GM06990 (cell line): Measurements from ENCODE around the gene ATP5PO.

ENCODE experiments used
- DNase-seq: peaks from one replicate; pipeline ENCODE4 v3.0.0-alpha.2; 2011; ENCODE audit not compliant: insufficient read length; ENCODE audit errors: extremely low read depth
- H3K27me3 ChIP-seq: replicated peaks from 2 replicates; pipeline ENCODE4 v1.6.0; 2011; ENCODE audit warnings: low read length; ENCODE audit not compliant: control insufficient read depth, insufficient read depth
- H3K36me3 ChIP-seq: 2 replicates; pipeline ENCODE4 v1.5.1; 2011; ENCODE audit warnings: low read length; ENCODE audit not compliant: control insufficient read depth, insufficient read depth
- H3K4me3 ChIP-seq: replicated peaks from 2 replicates; pipeline ENCODE4 v1.5.1; 2011; ENCODE audit warnings: low read depth, mild to moderate bottlenecking, control low read depth, low read length
- CTCF ChIP-seq: IDR thresholded peaks from 2 replicates; pipeline ENCODE4 v1.5.1; 2011; ENCODE audit warnings: low read length, control low read depth, mild to moderate bottlenecking, inconsistent platforms; ENCODE audit not compliant: insufficient read depth, poor library complexity, severe bottlenecking

The ATP5PO gene

GRCh38 chr21:33924766-33925100 is 9.1 kb upstream of the ATP5PO start:
- H3K36me3 ChIP-seq, result no peaks in the 10 kb centered on the region
- TF ChIP-seq CTCF, result no peak
- H3K4me3 ChIP-seq, result no peak overlapping the region
- no peaks in the 10 kb centered on the region for H3K27me3 ChIP-seq
- DNase-seq, result no peak

GRCh38 chr21:33924079-33924765 is 8.6 kb upstream of the ATP5PO start:
- peak; percentile 85 for TF ChIP-seq CTCF
- DNase-seq, result peak; percentile 68
- Histone ChIP-seq H3K27me3 (no peaks in the 10 kb centered on the region), H3K4me3 (no peak overlapping the region), H3K36me3 (no peaks in the 10 kb centered on the region)

GRCh38 chr21:33917421-33917820 is 1.8 kb upstream of the ATP5PO start:
- no peak for TF ChIP-seq CTCF
- Histone ChIP-seq H3K36me3 (no peaks in the 10 kb centered on the region; the same call in 1 of the 2 replicates), H3K27me3 (no peaks in the 10 kb centered on the region), H3K4me3 (no peak overlapping the region)
- DNase-seq, result no peak

- no peaks in the 10 kb centered on the region for H3K27me3 ChIP-seq
- H3K36me3 ChIP-seq, result peaks cover 2% of the 10 kb centered on the region; the same call in 1 of the 2 replicates
- TF ChIP-seq CTCF, result no peak
- DNase-seq, result no peak
- H3K4me3 ChIP-seq, result peak overlapping the region; percentile 58
These were observed 580 bp upstream of the ATP5PO start for GRCh38 chr21:33916200-33916567.

GRCh38 chr21:33914188-33914587 is 1.4 kb downstream of the ATP5PO start:
- no peak for DNase-seq
- no peaks in the 10 kb centered on the region for H3K27me3 ChIP-seq
- TF ChIP-seq CTCF, result no peak
- peak overlapping the region; percentile 96 for H3K4me3 ChIP-seq
- H3K36me3 ChIP-seq, result peaks cover 7% of the 10 kb centered on the region

- no peak for DNase-seq
These were observed 5.8 kb downstream of the ATP5PO start for GRCh38 chr21:33909756-33910155.

More at GRCh38 chr21:33909756-33910155, 5.8 kb downstream of the ATP5PO start:
- Histone ChIP-seq H3K27me3 (no peaks in the 10 kb centered on the region), H3K36me3 (peaks cover 23% of the 10 kb centered on the region), H3K4me3 (no peak overlapping the region)
- TF ChIP-seq CTCF, result no peak
